ENCODE results near the gene PIGZ. TPM values are rescaled to one million over a fixed set of nuclear protein-coding genes. Genes with fewer than 3 reads are reported as not detected.

Gene PIGZ
- total and polyA plus RNA-seq, 12 donors: 2.2 to 7.7 (median 6.0) TPM

- peaks cover 0 to 100% (median 53%) of the 10 kb centered on the region in 9 donors for H3K36me3 ChIP-seq
- H3K9me3 ChIP-seq: no peaks in the 10 kb centered on the region
- H3K27ac ChIP-seq: no peak overlapping the region
- no peak for ATAC-seq
- intact Hi-C loops (cut with DNase I): loop anchor here in 1 of 10 donors (10.0 kb wide), 1 partner anchor 68 kb away; the partner anchor contains the start of gene SENP5
- 92 to 98% methylated on average over 3 of the region's 3 CpGs for WGBS, 2 donors
- no peak for DNase-seq
- no peaks in the 10 kb centered on the region for H3K27me3 ChIP-seq
- no peak for TF ChIP-seq CTCF (IDR thresholded peaks at IDR 0.05)
- no peaks in the 10 kb centered on the region for H3K4me1 ChIP-seq
- H3K4me3 ChIP-seq: no peak overlapping the region
These were observed 36.0 kb downstream of the PIGZ start for GRCh38 chr3:196932600-196932999.

GRCh38 chr3:196931828-196932587 lies 36.6 kb downstream of the PIGZ start:
- Histone ChIP-seq H3K36me3 (peaks cover 0 to 100% (median 47%) of the 10 kb centered on the region in 9 donors), H3K4me3 (no peak overlapping the region), H3K27ac (no peak overlapping the region), H3K4me1 (no peaks in the 10 kb centered on the region), H3K9me3 (no peaks in the 10 kb centered on the region), H3K27me3 (no peaks in the 10 kb centered on the region)
- TF ChIP-seq CTCF (IDR thresholded peaks at IDR 0.05): no peak
- no peak for ATAC-seq
- WGBS, 2 donors: 88 to 89% methylated on average over 12 of the region's 12 CpGs
- intact Hi-C loops (cut with DNase I): loop anchor here in 1 of 10 donors (10.0 kb wide), 1 partner anchor 67 kb away; the partner anchor contains the start of gene SENP5
- DNase-seq: no peak

- WGBS, 2 donors: 94% methylated on average over 4 of the region's 4 CpGs
- intact Hi-C loops (cut with DNase I): loop anchor here in 1 of 10 donors (10.0 kb wide), 1 partner anchor 66 kb away; the partner anchor contains the start of gene SENP5
These were observed 37.5 kb downstream of the PIGZ start for GRCh38 chr3:196931157-196931556.

More at GRCh38 chr3:196931157-196931556, 37.5 kb downstream of the PIGZ start:
- no peak for DNase-seq
- no peak for TF ChIP-seq CTCF (IDR thresholded peaks at IDR 0.05)
- H3K27ac ChIP-seq: no peak overlapping the region
- no peaks in the 10 kb centered on the region for H3K9me3 ChIP-seq
- H3K36me3 ChIP-seq: peaks cover 0 to 92% (median 40%) of the 10 kb centered on the region in 9 donors
- H3K4me3 ChIP-seq: no peak overlapping the region
- no peaks in the 10 kb centered on the region for H3K4me1 ChIP-seq
- no peaks in the 10 kb centered on the region for H3K27me3 ChIP-seq
- no peak for ATAC-seq

Data from heart right ventricle (tissue), 16 donors.